Daoy (cell line): ENCODE results near the gene SSNA1. TPM values are rescaled to one million over a fixed set of nuclear protein-coding genes. Genes with fewer than 3 reads are reported as not detected.

Source experiments
- DNase-seq: peaks from one replicate; pipeline ENCODE4 v3.0.0-alpha.2; 2015; ENCODE audit warnings: low read depth
- total RNA-seq: library from RNA; depleted of rRNA; stranded (reverse); fragments of >200 nt; shearing (Covaris generic); gene quantifications from 2 replicates; pipeline ENCODE4 v1.2.3, GENCODE V29; 2014

SSNA1 gene
- total RNA-seq, 1 experiment from 2014 or later, result 169 TPM

DNA sequence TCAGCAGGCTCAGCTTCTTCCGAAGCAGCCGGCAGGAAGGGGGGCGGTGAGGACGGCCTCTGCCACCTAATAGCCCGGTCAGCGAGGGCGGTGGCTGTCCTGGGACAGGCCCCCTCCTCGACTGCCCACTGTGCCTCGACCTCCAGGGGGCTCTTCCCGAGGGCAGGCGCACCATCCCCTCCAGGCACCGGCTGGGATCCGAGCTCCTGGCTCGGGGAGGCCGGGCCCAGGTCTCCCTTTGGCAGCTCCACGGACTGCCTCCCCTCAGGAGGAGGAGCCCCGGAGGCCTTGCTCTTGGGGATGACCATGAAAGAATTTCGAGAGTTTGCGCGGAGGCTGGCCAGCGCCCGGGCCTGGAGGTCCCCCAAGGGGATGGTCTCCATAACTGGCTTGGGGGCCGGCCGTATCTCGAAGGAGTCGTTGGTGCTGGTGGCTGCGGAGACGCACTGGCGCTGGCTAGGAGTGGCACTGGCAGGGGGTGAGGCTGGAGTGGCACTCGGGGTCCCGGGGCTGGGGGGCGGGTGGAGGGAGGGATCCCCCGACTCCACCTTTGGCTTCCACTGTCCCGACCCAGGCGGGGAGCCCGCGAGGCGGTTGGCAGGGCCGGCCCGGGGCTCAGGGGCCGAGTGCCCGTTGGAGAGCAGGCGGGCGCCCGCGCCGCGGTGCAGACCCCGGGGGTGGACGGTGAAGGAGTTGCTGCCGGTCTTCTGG lies 11.1 kb downstream of the SSNA1 start:
- DNase-seq, result no peak

DNA sequence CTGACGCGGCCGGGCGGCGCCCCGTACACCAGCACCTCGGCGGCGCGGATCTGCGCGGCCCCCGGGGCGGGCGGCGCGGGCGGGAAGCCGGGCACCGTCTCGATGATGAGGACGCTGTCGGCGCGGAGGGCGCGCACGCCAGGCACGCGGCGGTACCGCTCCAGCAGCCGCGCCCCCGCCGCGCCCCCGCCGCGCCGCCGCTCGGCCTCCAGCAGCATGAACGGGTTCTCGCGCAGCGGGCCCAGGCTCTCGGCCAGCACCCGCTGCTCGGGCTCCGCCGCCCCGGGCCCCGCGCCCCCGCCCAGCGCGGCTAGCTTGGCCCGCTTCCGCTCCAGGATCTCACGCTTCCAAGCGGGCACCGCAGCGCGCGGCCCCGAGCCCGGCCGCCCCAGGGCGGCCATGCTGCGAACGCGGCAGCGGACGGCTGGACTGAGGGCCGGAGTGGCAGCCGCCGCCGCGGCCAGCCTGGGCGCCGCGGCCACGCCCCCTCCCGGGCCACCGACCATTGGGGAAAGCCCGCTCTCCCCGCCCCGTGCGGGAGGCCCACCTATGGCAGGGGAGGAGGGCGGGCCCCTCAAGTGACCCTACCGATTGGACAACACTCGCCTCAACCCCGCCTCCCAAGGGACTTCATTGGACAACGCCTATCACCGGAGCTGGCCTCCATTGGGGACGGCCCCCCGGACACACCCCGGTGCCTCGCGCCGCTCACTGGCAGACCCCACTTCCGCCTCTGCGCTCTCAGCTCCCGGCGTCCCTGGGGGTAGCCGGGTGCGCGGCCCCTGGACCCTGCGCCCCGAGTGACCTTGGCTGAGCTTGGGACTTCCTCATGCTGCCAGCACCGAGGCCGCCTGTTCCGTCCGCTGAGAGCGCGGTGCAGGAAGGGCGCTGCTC lies 12.1 kb downstream of the SSNA1 start, which contains the start of gene TPRN:
TSS of gene TPRN (minus strand) at position 431 of the 894 bp plus-strand sequence. CDS start at position 401, 30 bp downstream.
- peak; percentile 100 for DNase-seq

DNA sequence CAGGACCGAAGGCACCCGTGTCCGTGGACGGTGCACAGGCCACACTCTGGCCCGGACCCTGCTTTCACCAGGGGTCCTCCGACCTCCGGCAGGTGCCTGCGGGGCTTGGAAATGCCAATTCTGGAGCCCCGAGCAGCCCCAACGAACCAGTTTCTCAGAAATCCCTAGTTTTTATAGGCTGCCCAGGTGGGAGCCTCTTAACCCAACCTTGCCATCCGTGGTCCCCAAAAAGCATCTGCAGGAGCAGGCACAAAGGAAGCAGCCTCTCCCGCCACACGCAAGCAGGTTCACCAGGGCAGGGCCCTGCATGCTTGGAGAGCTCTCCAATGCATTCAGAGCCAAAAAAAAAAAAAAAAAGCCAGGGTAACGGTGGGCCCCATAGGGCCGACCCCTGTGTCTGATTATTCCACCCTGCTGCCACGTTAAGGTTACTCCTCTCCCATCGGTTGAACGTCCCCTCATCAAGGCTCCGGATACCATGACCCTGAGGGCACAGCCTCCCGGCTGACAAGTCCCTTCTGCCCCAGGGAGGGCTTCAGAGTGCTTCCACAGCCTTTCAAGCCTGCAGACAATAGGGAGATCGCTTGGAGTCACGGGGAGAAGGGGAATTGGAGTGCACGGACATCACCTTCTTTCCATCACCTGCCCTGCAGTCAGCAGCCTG lies 12.9 kb downstream of the SSNA1 start:
- DNase-seq, result no peak

DNA sequence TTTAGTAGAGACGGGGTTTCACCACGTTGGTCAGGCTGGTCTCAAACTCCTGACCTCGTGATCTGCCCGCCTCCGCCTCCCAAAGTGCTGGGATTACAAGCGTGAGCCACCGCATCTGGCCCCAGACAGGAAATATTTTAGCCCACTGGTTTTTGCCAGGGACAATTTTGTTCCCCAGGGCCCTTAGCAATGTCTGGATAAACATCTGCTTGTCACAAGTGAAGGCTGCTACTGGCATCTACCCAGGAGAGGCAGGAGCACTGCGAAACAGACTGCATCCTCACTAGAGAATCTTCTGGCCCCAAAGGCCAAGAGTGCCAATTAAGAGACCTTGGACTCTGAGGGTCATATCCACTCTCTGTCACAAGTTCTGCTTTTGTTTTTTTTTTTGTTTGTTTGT lies 14.5 kb downstream of the SSNA1 start:
- DNase-seq, result no peak

DNA sequence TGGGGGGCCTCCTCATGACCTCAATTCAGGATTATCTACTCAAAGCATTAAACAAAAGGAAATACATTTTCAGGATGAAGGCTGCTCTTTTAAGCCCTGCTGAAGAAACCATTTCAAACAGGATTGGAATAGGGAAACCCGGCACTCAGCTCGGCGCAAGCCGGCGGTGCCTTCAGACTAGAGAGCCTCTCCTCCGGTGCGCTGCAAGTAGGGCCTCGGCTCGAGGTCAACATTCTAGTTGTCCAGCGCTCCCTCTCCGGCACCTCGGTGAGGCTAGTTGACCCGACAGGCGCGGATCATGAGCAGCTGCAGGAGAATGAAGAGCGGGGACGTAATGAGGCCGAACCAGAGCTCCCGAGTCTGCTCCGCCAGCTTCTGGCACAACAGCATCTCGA lies 16.3 kb downstream of the SSNA1 start:
- no peak for DNase-seq

DNA sequence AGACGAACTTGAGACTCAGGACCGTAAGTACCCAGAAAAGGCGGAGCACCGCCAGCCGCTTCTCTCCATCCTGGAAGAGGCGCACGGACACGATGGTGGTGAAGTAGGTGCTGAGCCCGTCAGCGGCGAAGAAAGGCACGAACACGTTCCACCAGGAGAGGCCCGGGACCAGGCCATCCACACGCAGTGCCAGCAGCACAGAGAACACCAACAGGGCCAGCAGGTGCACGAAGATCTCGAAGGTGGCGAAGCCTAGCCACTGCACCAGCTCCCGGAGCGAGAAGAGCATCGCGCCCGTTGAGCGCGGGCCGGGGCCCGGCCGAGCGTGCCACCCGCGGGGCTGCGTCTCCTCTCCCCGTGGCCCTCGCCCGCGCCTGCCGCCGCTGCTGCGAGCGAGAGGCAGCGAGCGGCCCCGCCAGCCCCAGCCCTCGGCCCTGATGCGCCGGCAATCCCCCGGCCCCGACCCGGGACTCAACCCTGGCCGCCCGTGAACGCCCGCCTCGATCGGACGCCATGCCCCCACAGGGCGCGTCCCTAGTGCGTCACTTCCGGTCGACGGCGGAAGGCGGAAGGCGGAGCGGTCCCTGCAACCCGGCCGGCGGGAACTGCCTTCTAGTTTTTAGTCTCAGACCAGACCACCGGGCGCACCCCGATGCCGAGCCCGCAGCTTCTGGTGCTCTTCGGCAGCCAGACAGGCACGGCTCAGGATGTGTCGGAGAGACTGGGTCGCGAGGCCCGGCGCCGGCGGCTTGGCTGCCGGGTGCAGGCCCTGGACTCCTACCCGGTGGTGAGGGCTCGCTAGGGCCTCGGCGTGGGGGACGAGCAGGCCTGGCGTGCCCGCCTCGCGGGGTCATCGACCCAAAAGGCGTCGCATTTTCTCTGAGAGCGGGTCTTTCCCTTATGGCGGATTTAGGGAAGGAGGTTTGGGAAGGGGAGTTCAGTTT lies 16.9 kb downstream of the SSNA1 start, which contains the start of the genes NDOR1 and TMEM203:
TSS of gene NDOR1 (plus strand) at position 575 of the 944 bp plus-strand sequence. CDS start at position 653, 78 bp downstream.
TSS of gene TMEM203 (minus strand) at position 523 of the 944 bp plus-strand sequence. CDS start at position 289, 234 bp downstream.
- peak; percentile 95 for DNase-seq

DNA sequence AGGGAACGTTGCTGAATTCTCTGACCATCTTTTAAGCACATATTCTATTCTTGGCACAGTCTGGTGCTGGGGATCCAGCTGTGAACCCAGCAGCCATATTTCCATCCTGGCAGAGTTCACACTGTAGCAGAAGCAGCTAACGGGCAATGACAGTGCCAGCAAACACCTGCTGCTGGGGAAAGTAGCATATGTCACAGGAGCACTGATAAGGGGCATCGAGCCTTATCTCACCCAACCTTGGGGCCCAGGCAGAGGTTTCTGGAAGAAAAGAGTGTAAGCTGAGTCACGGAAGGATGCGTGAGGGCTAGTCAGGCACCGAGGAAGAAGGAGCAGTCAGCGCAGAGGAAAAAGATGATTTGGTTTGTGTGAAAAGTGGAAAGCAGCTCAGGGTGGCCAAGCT lies 18.1 kb downstream of the SSNA1 start:
- no peak for DNase-seq

- no peak for DNase-seq
Observed at GRCh38 chr9:137211532-137211931, 23.1 kb downstream of the SSNA1 start.

DNA sequence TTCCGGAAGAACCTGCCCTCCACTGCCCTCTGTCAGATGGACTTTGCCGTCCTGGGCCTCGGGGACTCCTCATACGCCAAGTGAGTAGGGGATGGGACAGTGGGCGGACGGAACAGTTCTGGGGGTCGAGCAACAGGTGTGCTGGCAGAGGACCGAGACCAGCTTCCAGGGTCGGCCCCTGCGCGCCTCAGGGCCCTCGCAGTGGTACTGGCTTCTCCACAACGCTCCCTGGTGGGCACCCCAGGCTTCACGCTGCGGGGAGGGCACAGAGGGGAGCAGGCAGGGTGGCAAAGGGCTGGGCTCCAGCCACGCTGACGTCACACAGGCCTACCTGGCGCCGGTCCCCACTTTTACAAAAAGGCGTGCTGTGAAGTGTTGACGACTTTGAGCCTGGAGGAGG lies 24.0 kb downstream of the SSNA1 start:
- no peak for DNase-seq

DNA sequence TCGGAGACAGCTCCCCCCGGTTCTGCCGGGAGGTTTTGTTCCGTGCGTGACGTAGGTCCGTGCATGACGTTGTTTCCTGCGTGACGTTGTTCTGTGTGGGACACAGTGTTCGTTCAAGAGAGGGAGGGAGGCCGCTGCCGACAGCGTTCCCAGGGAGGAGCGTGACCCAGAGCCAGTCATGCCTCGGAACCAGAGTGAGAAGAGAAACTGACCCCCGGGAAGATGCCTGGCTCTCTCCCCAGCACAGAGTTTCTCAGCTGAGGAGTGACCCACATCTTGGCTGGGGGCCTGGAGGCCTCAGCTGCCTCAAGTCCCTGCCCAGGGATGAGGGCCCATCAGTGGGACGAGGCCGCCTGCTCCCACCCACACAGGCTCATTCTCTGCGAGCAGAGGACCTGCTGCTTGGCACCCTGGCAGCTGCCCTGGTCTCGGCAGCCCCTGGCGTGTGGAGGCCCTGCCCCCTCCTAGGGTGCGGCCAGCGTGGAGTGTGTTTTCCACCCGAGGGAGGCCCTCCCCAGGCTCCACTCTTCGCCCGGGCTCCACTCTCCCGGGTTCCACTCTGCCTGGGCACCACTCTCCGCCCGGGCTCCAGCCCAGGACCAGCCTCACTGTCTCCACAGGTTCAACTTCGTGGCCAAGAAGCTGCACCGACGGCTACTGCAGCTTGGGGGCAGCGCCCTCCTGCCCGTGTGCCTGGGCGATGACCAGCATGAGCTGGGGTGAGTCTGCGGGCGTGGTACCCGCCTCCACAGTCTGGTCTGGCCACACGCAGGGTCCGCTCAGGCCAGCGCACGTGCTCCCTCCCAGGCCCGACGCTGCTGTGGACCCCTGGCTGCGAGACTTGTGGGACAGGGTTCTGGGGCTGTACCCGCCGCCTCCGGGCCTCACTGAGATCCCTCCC lies 24.9 kb downstream of the SSNA1 start:
- DNase-seq, result no peak

DNA sequence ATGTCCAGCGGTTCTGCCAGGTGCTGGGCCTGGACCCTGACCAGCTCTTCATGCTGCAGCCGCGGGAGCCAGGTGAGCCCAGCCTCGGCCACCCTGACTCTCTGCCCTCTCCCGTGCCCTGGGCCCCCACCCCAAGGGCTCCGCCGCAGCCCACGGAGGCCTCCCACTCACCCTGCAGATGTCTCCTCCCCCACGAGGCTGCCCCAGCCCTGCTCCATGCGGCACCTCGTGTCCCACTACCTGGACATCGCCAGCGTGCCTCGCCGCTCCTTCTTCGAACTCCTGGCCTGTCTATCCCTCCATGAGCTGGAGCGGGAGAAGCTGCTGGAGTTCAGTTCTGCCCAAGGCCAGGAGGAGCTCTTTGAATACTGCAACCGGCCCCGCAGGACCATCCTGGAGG lies 26.1 kb downstream of the SSNA1 start:
- no peak for DNase-seq

GRCh38 chr9:137215196-137215986 lies 26.9 kb downstream of the SSNA1 start:
- no peak for DNase-seq

DNA sequence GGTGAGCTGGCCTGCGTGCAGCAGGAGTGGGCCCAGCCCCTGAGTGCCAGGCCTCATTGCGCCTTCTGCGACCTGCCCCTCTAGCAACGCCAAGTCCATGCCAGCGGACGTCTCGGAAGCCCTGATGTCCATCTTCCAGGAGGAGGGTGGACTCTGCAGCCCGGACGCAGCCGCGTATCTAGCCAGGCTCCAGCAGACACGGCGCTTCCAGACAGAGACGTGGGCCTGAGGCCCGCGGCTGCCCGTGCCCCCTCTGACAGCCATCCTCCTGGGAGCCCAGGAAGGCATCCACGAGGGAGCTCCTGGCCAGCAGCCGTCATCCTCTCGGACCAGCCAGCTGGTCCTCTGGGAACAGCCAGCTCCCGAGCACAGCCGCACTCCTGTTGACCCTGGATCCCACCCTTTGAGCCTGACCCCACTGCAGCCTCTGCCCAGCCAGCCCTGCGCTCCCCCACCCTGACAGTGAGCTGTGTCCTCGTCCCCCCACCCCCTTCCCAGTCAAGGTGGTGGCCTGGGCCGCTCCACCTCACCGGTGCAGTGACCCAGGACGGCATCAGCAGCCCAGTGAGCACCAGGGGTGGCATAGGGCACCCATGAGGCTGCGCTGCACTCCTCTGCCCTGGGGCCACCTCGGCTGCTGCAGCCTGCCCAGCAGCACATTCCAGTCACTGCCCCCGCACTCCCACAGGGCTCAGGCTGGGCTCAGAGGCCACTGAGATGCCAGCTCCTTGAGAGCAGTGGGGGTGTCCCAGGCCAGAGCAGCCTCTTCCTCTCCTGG lies 27.9 kb downstream of the SSNA1 start:
- no peak for DNase-seq

DNA sequence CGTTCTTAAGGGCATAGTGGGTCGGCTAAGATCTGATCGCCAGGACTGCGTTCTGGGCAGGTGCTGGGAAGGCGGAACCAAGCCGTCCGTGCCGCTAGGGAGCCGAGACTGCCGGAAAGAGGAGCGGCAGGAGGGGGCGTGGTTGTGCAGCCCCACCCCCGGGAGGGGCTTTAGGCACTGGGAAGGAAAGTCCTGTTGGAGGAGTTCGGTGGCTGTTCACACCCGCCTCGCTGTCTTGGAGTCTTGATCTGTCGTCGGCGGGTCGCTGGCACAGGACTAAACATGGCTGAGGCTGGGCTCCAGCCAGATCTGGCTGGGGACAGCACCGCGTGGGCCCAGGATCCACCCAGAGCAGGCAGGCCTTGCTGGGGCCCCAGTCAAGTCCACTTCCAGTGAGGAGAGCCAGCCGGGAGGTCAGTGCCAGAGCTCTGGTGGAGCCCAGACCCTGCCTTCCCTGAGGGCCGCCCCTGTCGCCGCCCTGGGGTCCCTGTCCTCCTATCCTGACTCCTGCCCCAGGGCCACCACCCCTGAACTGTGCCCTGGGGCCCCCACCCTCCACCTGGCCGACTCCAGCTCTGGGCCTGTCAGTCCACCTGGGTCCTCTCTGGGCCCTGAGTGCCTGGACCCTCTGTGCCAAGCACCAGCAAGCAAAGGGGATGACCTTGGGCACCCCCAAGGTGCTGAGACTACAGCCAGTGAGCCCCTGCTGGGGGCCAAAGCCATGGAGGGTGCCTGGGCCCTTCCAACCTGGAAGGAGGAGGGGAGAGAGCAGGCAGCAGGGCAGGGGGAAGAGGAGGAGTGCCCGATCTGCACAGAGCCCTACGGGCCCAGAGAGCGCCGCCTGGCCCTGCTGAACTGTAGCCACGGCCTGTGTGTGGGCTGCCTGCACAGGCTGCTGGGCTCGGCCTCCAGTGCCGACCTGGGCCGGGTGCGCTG lies 29.1 kb downstream of the SSNA1 start:
- no peak for DNase-seq

DNA sequence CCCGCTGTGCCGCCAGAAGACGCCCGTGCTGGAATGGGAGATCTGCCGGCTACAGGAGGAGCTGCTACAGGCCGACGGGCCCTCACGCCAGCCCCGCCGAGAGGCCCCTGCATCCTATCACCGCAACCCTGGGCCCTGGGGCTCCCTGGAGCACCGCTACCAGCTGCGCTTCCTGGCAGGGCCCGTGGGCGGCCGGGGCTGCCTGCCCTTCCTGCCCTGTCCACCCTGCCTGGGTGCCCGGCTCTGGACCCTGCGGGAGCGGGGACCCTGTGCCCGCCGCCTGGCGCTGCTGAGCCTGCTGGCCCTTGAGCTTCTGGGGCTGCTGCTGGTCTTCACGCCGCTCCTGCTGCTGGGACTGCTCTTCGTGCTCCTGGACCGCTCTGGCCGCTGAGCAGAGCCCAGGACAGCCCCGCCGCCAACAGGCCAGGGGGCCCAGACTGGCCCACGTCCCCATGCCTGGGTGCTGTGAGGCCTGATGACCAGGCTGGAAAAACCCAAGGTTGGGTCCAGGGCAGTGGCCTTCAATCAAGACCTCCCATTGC lies 29.8 kb downstream of the SSNA1 start:
- DNase-seq, result no peak

- DNase-seq, result peak; percentile 87
Observed at GRCh38 chr9:137218754-137219271, 30.3 kb downstream of the SSNA1 start.
